K562 (cell line): Measurements from ENCODE around the gene PGS1.

ENCODE experiments used
- GABPB1 ChIP-seq: sonication (generic); formaldehyde crosslinking; IDR thresholded peaks from 2 replicates; pipeline ENCODE4 v1.8.0; 2022; ENCODE audit warnings: mild to moderate bottlenecking, missing genetic modification reagents
- MAFF ChIP-seq: IDR thresholded peaks from 2 replicates; pipeline ENCODE4 v1.6.1; 2012; ENCODE audit warnings: low read length, improper control_type of control experiment
- MEF2A ChIP-seq: IDR thresholded peaks from 2 replicates; pipeline ENCODE4 v1.6.1; 2011; ENCODE audit warnings: low read depth, mild to moderate bottlenecking, low read length, moderate library complexity; ENCODE audit not compliant: control insufficient read depth
- MYC ChIP-seq, 2 experiments: fragments of 250-450 bp in 1 of 2; sonication (Bioruptor Pico) in 1 of 2; IDR thresholded peaks; 2 replicates each; pipeline versions ENCODE4 v1.5.1 to v1.6.1; 2012 to 2021; ENCODE audit warnings: low read depth in 2 of 2, borderline replicate concordance in 1 of 2, improper control_type of control experiment in 1 of 2, low read length in 1 of 2, mild to moderate bottlenecking in 1 of 2, moderate library complexity in 1 of 2
- PCBP1 ChIP-seq: fragments of 200-400 bp; formaldehyde crosslinking; IDR thresholded peaks from 2 replicates; pipeline ENCODE4 v1.6.1; 2018; ENCODE audit warnings: mild to moderate bottlenecking, low read depth, low read length; ENCODE audit not compliant: poor library complexity, severe bottlenecking
- PCBP2 ChIP-seq: fragments of 200-400 bp; formaldehyde crosslinking; IDR thresholded peaks from 2 replicates; pipeline ENCODE4 v1.6.1; 2018; ENCODE audit warnings: low read length, low read depth, mild to moderate bottlenecking, moderate library complexity; ENCODE audit not compliant: poor library complexity, severe bottlenecking
- POLR2A ChIP-seq: fragments of 450-650 bp; conservative IDR thresholded peaks from 2 replicates; pipeline ENCODE4 v1.6.1; 2016
- POLR2AphosphoS5 ChIP-seq: IDR thresholded peaks from 2 replicates; pipeline ENCODE4 v1.6.1; 2011; ENCODE audit warnings: mild to moderate bottlenecking, low read depth, low read length, moderate library complexity; ENCODE audit not compliant: control insufficient read depth, insufficient read depth
- SLC30A9 ChIP-seq: fragments of 250-450 bp; sonication (Bioruptor Pico); IDR thresholded peaks from 2 replicates; pipeline ENCODE4 v1.8.0; 2022; ENCODE audit warnings: mild to moderate bottlenecking, moderate library complexity
- TCF7L2 ChIP-seq: fragments of 150-350 bp; IDR thresholded peaks from 2 replicates; pipeline ENCODE4 v1.6.1; 2016; ENCODE audit warnings: low read depth, mild to moderate bottlenecking, low read length, moderate library complexity
- YY1 ChIP-seq, 3 experiments: IDR thresholded peaks; 2 replicates each; pipeline ENCODE4 v1.6.1; 2011; ENCODE audit warnings: low read length in 2 of 3, mild to moderate bottlenecking in 2 of 3, moderate library complexity in 2 of 3, borderline replicate concordance in 1 of 3, control low read depth in 1 of 3, low read depth in 1 of 3; ENCODE audit not compliant: insufficient read depth in 3 of 3, insufficient replicate concordance in 2 of 3, control insufficient read depth in 1 of 3, insufficient read length in 1 of 3; ENCODE audit errors: extremely low read depth in 1 of 3
- ZKSCAN1 ChIP-seq: fragments of 150-350 bp; IDR thresholded peaks from 2 replicates; pipeline ENCODE4 v1.6.1; 2016; ENCODE audit warnings: low read depth, low read length
- ZNF24 ChIP-seq: fragments of 450-650 bp; IDR thresholded peaks from 2 replicates; pipeline ENCODE4 v1.6.1; 2016
- ZNF280B ChIP-seq: fragments of 250-450 bp; sonication (Bioruptor Pico); IDR thresholded peaks from 2 replicates; pipeline ENCODE4 v1.5.1; 2021; ENCODE audit warnings: mild to moderate bottlenecking

- TF ChIP-seq YY1 (IDR thresholded peaks at IDR 0.05; ENCODE audit: borderline replicate concordance in 1 of 3, control insufficient read depth in 1 of 3, extremely low read depth in 1 of 3, insufficient read depth in 3 of 3, insufficient read length in 1 of 3, insufficient replicate concordance in 2 of 3, low read depth in 1 of 3, low read length in 2 of 3): no peak
- no peak for TF ChIP-seq POLR2A
- TF ChIP-seq MEF2A: no peak
- no peak for TF ChIP-seq MYC (IDR thresholded peaks at IDR 0.05; ENCODE audit: low read depth, low read length)
- TF ChIP-seq MYC (CRISPR knock-in tag; IDR thresholded peaks at IDR 0.05; ENCODE audit: borderline replicate concordance, low read depth): no peak
- no peak for TF ChIP-seq ZNF24
- no peak for TF ChIP-seq PCBP1
- no peak for TF ChIP-seq PCBP2
- no peak for TF ChIP-seq GABPB1 (CRISPR knock-in tag)
- no peak for TF ChIP-seq ZNF280B (CRISPR knock-in tag)
- TF ChIP-seq ZKSCAN1: no peak
- TF ChIP-seq TCF7L2: no peak
- no peak for TF ChIP-seq SLC30A9 (CRISPR knock-in tag)
- no peak for TF ChIP-seq POLR2AphosphoS5
- TF ChIP-seq MAFF: no peak
These were observed 13.8 kb downstream of the PGS1 start for GRCh38 chr17:78392295-78392694.
